Muscle of leg (tissue), 11 donors: ENCODE results near the gene CDKAL1. TPM values are rescaled to one million over a fixed set of nuclear protein-coding genes. Genes with fewer than 3 reads are reported as not detected.
"Not testable (repeated sequence)": the region's sequence is repeated elsewhere in the genome, so short reads cannot be mapped to it uniquely, and the experiment has no call there.

ENCODE experiments used
- DNase-seq: peaks from one replicate; pipeline ENCODE4 v3.0.0; 2013
- H3K27ac ChIP-seq: one replicate; pipeline ENCODE4 v1.5.1; 2013; ENCODE audit warnings: mild to moderate bottlenecking, low read length, control low read depth
- H3K27me3 ChIP-seq: one replicate; pipeline ENCODE4 v1.6.1; 2013; ENCODE audit warnings: low read length; ENCODE audit not compliant: control insufficient read depth, insufficient read depth
- H3K36me3 ChIP-seq: one replicate; pipeline ENCODE4 v1.6.1; 2013; ENCODE audit warnings: low read length; ENCODE audit not compliant: control insufficient read depth, insufficient read depth
- H3K4me1 ChIP-seq: one replicate; pipeline ENCODE4 v1.6.1; 2013; ENCODE audit warnings: low read length; ENCODE audit not compliant: control insufficient read depth, insufficient read depth
- H3K4me3 ChIP-seq: one replicate; pipeline ENCODE4 v1.5.1; 2013; ENCODE audit warnings: low read length, control low read depth
- H3K9me3 ChIP-seq: replicated peaks from 2 replicates; pipeline ENCODE4 v1.6.1; 2013; ENCODE audit warnings: low read depth, low read length; ENCODE audit not compliant: control insufficient read depth
- WGBS: methylation state at CpG from one replicate; pipeline ENCODE4 v1.1.5; 2013; ENCODE audit warnings: missing lambda C conversion rate; ENCODE audit not compliant: insufficient coverage; 5-methylcytosine and 5-hydroxymethylcytosine counted together
- polyA plus RNA-seq, 8 donors: library from polyadenylated mRNA; unstranded; fragments of 120-200 nt; gene quantifications; one replicate each; pipeline versions ENCODE4 v1.2.1 to v1.2.3, GENCODE V29; 2013; ENCODE audit warnings: inconsistent platforms in 1 of 8, low replicate concordance in 1 of 8; ENCODE audit not compliant: insufficient read length in 8 of 8, insufficient read depth in 1 of 8
- total RNA-seq: library from RNA; stranded (reverse); fragments of 120-200 nt; gene quantifications from one replicate; pipeline ENCODE4 v1.2.4, GENCODE V29; 2013

The CDKAL1 gene
- total and polyA plus RNA-seq, 9 donors, result 11.0 to 23.6 (median 13.0) TPM

- WGBS, result 100% methylated on average over 2 of the region's 3 CpGs
- H3K9me3 ChIP-seq, result no peaks in the 10 kb centered on the region
- H3K4me3 ChIP-seq, result no peak overlapping the region
- H3K36me3 ChIP-seq, result no peaks in the 10 kb centered on the region
- DNase-seq, result no peak
- no peaks in the 10 kb centered on the region for H3K4me1 ChIP-seq
- H3K27me3 ChIP-seq, result no peaks in the 10 kb centered on the region
- no peak overlapping the region for H3K27ac ChIP-seq
Observed at GRCh38 chr6:20630617-20631548, 96.6 kb downstream of the CDKAL1 start.

- Histone ChIP-seq H3K36me3 (no peaks in the 10 kb centered on the region), H3K4me1 (no peaks in the 10 kb centered on the region)
- no CpG with 5 or more reads among the region's 2 CpGs for WGBS
Observed at GRCh38 chr6:20631549-20631924, 97.3 kb downstream of the CDKAL1 start.

GRCh38 chr6:20632696-20633095, 98.4 kb downstream of the CDKAL1 start:
- Histone ChIP-seq H3K27ac (no peak overlapping the region), H3K4me1 (no peaks in the 10 kb centered on the region), H3K36me3 (no peaks in the 10 kb centered on the region), H3K4me3 (no peak overlapping the region), H3K9me3 (no peaks in the 10 kb centered on the region), H3K27me3 (no peaks in the 10 kb centered on the region)
- DNase-seq, result no peak
- WGBS, result 96% methylated on average over 4 of the region's 4 CpGs

More at GRCh38 chr6:20631549-20631924, 97.3 kb downstream of the CDKAL1 start:
- no peaks in the 10 kb centered on the region for H3K9me3 ChIP-seq
- no peak overlapping the region for H3K27ac ChIP-seq
- H3K4me3 ChIP-seq, result no peak overlapping the region
- no peak for DNase-seq
- H3K27me3 ChIP-seq, result no peaks in the 10 kb centered on the region

DNA sequence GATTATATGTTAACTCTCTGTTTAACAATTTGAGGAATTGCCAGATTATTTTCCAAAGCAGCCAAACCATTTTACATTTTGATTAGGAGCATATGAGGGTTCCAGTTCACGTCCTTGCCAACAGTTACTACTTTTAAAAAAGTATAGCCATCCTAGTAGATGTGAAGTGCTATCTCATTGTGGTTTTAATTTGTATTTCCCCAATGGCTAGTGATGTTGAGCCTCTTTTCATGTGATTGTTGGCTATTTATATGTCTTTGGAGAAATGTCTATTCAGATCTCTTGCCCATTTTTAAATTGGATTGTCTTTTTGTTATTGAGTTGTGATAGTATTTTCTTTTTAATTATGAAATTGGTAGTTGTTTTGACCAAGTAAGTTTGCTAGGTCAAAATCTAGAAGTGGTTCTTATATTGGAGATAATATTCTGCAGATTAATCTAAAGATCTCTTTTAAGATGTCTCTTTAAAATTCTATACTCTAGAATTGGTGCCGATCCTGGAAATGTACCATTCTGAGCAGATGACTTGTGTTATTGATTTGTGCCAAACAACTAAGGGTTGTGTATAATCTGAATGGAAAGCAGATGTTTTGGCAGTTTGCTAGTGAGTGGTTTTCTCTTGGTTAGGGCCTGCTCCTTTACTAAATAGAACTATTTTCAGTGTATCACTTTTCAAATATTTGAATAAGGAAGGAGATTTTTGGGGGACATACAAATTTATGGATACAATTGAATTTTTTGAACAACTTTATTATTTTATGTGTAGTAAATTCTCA, 99.5 kb downstream of the CDKAL1 start:
- WGBS, result no CpG with 5 or more reads among the region's 2 CpGs
- H3K4me3 ChIP-seq, result no peak overlapping the region
- H3K9me3 ChIP-seq, result no peaks in the 10 kb centered on the region
- H3K4me1 ChIP-seq, result no peaks in the 10 kb centered on the region
- peak; percentile 52 for DNase-seq
- no peaks in the 10 kb centered on the region for H3K27me3 ChIP-seq
- H3K36me3 ChIP-seq, result no peaks in the 10 kb centered on the region
- H3K27ac ChIP-seq, result no peak overlapping the region

- no peak for DNase-seq
- H3K36me3 ChIP-seq, result no peaks in the 10 kb centered on the region
- H3K27me3 ChIP-seq, result no peaks in the 10 kb centered on the region
- no peak overlapping the region for H3K4me3 ChIP-seq
- no peaks in the 10 kb centered on the region for H3K4me1 ChIP-seq
- no peaks in the 10 kb centered on the region for H3K9me3 ChIP-seq
- WGBS, result 60% methylated on average over 1 of the region's 4 CpGs
- no peak overlapping the region for H3K27ac ChIP-seq
Observed at GRCh38 chr6:20639161-20639560, 104.9 kb downstream of the CDKAL1 start.

- Histone ChIP-seq H3K36me3 (no peaks in the 10 kb centered on the region), H3K27ac (no peak overlapping the region), H3K27me3 (no peaks in the 10 kb centered on the region), H3K9me3 (no peaks in the 10 kb centered on the region), H3K4me1 (no peaks in the 10 kb centered on the region), H3K4me3 (no peak overlapping the region)
- DNase-seq, result no peak
- no CpG with 5 or more reads among the region's 2 CpGs for WGBS
Observed at GRCh38 chr6:20640181-20640580, 105.9 kb downstream of the CDKAL1 start.

- Histone ChIP-seq H3K36me3 (no peaks in the 10 kb centered on the region), H3K9me3 (no peaks in the 10 kb centered on the region), H3K27ac (no peak overlapping the region), H3K4me3 (no peak overlapping the region), H3K27me3 (no peaks in the 10 kb centered on the region), H3K4me1 (no peaks in the 10 kb centered on the region)
- no peak for DNase-seq
- 100% methylated on average over 1 of the region's 4 CpGs for WGBS
Observed at GRCh38 chr6:20642441-20642840, 108.2 kb downstream of the CDKAL1 start.

DNA sequence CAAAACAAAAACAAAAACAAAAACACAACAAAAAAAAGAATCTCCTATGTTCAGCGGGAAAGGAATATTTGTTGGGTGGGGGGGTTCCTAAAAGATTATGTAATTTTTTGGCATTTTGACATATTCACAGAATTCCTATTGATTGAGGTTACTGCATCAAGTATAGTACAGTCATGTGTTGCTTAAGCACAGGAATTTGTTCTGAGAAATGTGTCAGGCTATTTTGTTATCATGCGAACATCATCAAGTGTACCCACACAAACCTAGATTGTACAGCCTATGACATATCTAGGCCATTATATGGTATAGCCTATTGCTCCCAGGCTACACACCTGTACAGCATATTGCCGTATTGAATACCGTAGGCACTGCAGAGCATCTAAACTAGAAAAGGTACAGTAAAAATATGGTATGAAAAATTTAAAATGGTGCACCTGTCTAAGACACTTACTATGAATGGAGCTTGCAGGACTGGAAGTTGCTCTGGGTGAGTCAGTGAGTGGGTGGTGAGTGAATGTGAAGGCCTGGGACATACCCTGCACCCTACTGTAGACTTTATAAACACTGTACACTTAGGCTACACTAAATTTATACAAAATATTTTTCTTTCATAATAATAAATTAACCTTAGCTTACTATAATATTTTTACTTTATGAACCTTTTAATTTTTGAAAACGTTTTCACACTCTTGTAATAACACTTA, 110.6 kb downstream of the CDKAL1 start:
- WGBS, result no CpG with 5 or more reads among the region's 5 CpGs
- H3K9me3 ChIP-seq, result no peaks in the 10 kb centered on the region
- DNase-seq, result no peak
- H3K36me3 ChIP-seq, result peaks cover 3% of the 10 kb centered on the region
- H3K4me1 ChIP-seq, result no peaks in the 10 kb centered on the region
- no peak overlapping the region for H3K27ac ChIP-seq
- no peaks in the 10 kb centered on the region for H3K27me3 ChIP-seq
- H3K4me3 ChIP-seq, result no peak overlapping the region

- H3K9me3 ChIP-seq, H3K4me3 ChIP-seq, H3K27me3 ChIP-seq, H3K36me3 ChIP-seq, H3K27ac ChIP-seq, DNase-seq, H3K4me1 ChIP-seq: not testable (repeated sequence)
- WGBS, result no CpG with 5 or more reads among the region's 6 CpGs
Observed at GRCh38 chr6:20645572-20645971, 111.3 kb downstream of the CDKAL1 start.

DNA sequence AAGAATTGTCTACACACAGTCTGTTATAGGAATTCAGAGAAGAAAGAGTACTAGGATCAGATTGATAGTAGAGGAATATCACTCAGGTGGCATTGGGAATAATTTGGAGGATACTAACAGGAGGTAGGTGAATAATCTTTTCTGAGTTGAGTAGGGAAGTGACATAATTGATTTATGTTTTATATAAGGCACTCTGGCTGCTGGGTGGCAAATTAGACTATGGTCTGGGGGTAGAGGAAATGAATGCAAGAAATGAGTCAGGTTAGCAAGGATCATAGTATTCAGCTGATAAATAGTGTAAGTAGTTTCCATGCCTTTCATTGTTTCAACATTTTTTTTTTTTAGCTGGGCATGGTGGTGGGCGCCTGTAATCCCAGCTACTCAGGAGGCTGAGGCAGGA, 113.3 kb downstream of the CDKAL1 start:
- no peaks in the 10 kb centered on the region for H3K4me1 ChIP-seq
- DNase-seq, result no peak
- WGBS, result no CpG with 5 or more reads among the region's 1 CpG
- H3K4me3 ChIP-seq, result no peak overlapping the region
- H3K27ac ChIP-seq, result no peak overlapping the region
- H3K36me3 ChIP-seq, result peaks cover 3% of the 10 kb centered on the region
- no peaks in the 10 kb centered on the region for H3K27me3 ChIP-seq
- H3K9me3 ChIP-seq, result no peaks in the 10 kb centered on the region
